WTC11 (cell line): ENCODE results near the gene TSC22D3. TPM values are rescaled to one million over a fixed set of nuclear protein-coding genes. Genes with fewer than 3 reads are reported as not detected.

Source experiments
- ATAC-seq: fragments of 200-7000 bp; cut with Tn5 transposase; 2 replicates; pipeline ENCODE4 v1.10.0; 2021; ENCODE audit warnings: mild to moderate bottlenecking, moderate library complexity
- CTCF ChIA-PET: fragments of 300-600 bp; sonication (Branson Sonifier 250); formaldehyde crosslinking; loops from one replicate; lab custom pipeline; 2021; ENCODE audit warnings: antibody characterized with exemption; lab: Charles Lee
- POLR2A ChIA-PET: fragments of 350-600 bp; sonication (Branson Sonifier 250); formaldehyde crosslinking; loops from one replicate; lab custom pipeline; 2021; ENCODE audit warnings: antibody characterized with exemption; lab: Charles Lee
- DNase-seq: peaks from one replicate; pipeline ENCODE4 v3.0.0; 2021; ENCODE audit warnings: low spot score
- H3K27ac Mint-ChIP-seq: 2 replicates; pipeline ENCODE4 v1.8.0; 2021; ENCODE audit warnings: mixed read lengths
- H3K27me3 Mint-ChIP-seq: 2 replicates; pipeline ENCODE4 v1.8.0; 2021; ENCODE audit warnings: low read depth, mild to moderate bottlenecking, moderate library complexity, mixed read lengths
- H3K36me3 Mint-ChIP-seq: 2 replicates; pipeline ENCODE4 v1.8.0; 2021; ENCODE audit warnings: mixed read lengths
- H3K4me1 Mint-ChIP-seq: 2 replicates; pipeline ENCODE4 v1.8.0; 2022; ENCODE audit warnings: mixed read lengths
- H3K4me3 Mint-ChIP-seq: 2 replicates; pipeline ENCODE4 v1.8.0; 2021; ENCODE audit warnings: mild to moderate bottlenecking, moderate library complexity, mixed read lengths
- H3K9me3 Mint-ChIP-seq: 2 replicates; pipeline ENCODE4 v1.8.0; 2021; ENCODE audit warnings: mixed read lengths
- AR ChIP-seq: fragments of 250-450 bp; sonication (Bioruptor Pico); IDR thresholded peaks from 2 replicates; pipeline ENCODE4 v1.9.0; 2021; ENCODE audit warnings: mild to moderate bottlenecking
- ATF1 ChIP-seq: sonication (generic); formaldehyde crosslinking; IDR thresholded peaks from 2 replicates; pipeline ENCODE4 v1.8.1; 2023; ENCODE audit warnings: mild to moderate bottlenecking, moderate library complexity, missing genetic modification reagents
- CDX4 ChIP-seq: fragments of 250-450 bp; sonication (Bioruptor Pico); IDR thresholded peaks from 2 replicates; pipeline ENCODE4 v1.9.0; 2021; ENCODE audit warnings: moderate library complexity, mild to moderate bottlenecking, inconsistent platforms, borderline replicate concordance
- ELF4 ChIP-seq: sonication (generic); formaldehyde crosslinking; IDR thresholded peaks from 2 replicates; pipeline ENCODE4 v1.8.1; 2022; ENCODE audit warnings: low read depth, mild to moderate bottlenecking, moderate library complexity, missing genetic modification reagents
- ETV6 ChIP-seq: sonication (generic); formaldehyde crosslinking; IDR thresholded peaks from 2 replicates; pipeline ENCODE4 v1.8.1; 2022; ENCODE audit warnings: mild to moderate bottlenecking, missing genetic modification reagents
- FOXK1 ChIP-seq: sonication (generic); formaldehyde crosslinking; IDR thresholded peaks from 2 replicates; pipeline ENCODE4 v1.8.0; 2022; ENCODE audit warnings: mild to moderate bottlenecking, moderate library complexity, missing genetic modification reagents
- IRF1 ChIP-seq: sonication (generic); formaldehyde crosslinking; IDR thresholded peaks from 2 replicates; pipeline ENCODE4 v1.8.0; 2023; ENCODE audit warnings: missing genetic modification reagents
- JAZF1 ChIP-seq: fragments of 250-450 bp; sonication (Bioruptor Pico); IDR thresholded peaks from 2 replicates; pipeline ENCODE4 v1.9.0; 2021; ENCODE audit warnings: moderate library complexity, mild to moderate bottlenecking, inconsistent platforms
- MLX ChIP-seq: sonication (generic); formaldehyde crosslinking; IDR thresholded peaks from 2 replicates; pipeline ENCODE4 v1.8.1; 2023; ENCODE audit warnings: mild to moderate bottlenecking, missing genetic modification reagents, moderate library complexity
- MXD4 ChIP-seq: fragments of 250-450 bp; sonication (Bioruptor Pico); IDR thresholded peaks from 2 replicates; pipeline ENCODE4 v1.8.0; 2021; ENCODE audit warnings: mild to moderate bottlenecking, moderate library complexity, borderline replicate concordance
- NFATC4 ChIP-seq: fragments of 250-450 bp; sonication (Bioruptor Pico); IDR thresholded peaks from 2 replicates; pipeline ENCODE4 v1.9.0; 2021; ENCODE audit warnings: mild to moderate bottlenecking
- PRDM15 ChIP-seq: sonication (generic); formaldehyde crosslinking; IDR thresholded peaks from 2 replicates; pipeline ENCODE4 v1.8.0; 2022; ENCODE audit warnings: missing genetic modification reagents
- PREB ChIP-seq: sonication (generic); formaldehyde crosslinking; IDR thresholded peaks from 2 replicates; pipeline ENCODE4 v1.8.1; 2022; ENCODE audit warnings: mild to moderate bottlenecking, missing genetic modification reagents, moderate library complexity, borderline replicate concordance
- RELA ChIP-seq: sonication (generic); formaldehyde crosslinking; IDR thresholded peaks from 2 replicates; pipeline ENCODE4 v1.8.1; 2022; ENCODE audit warnings: missing genetic modification reagents, mild to moderate bottlenecking, borderline replicate concordance
- ZNF121 ChIP-seq: sonication (generic); formaldehyde crosslinking; IDR thresholded peaks from 2 replicates; pipeline ENCODE4 v1.8.0; 2023; ENCODE audit warnings: missing genetic modification reagents
- ZNF232 ChIP-seq: sonication (generic); formaldehyde crosslinking; IDR thresholded peaks from 2 replicates; pipeline ENCODE4 v1.8.0; 2022; ENCODE audit warnings: mild to moderate bottlenecking, missing genetic modification reagents
- ZNF281 ChIP-seq: sonication (generic); formaldehyde crosslinking; IDR thresholded peaks from 2 replicates; pipeline ENCODE4 v1.8.0; 2023; ENCODE audit warnings: mild to moderate bottlenecking, missing genetic modification reagents
- ZNF416 ChIP-seq: fragments of 250-450 bp; sonication (Bioruptor Pico); IDR thresholded peaks from 2 replicates; pipeline ENCODE4 v1.9.0; 2021; ENCODE audit warnings: mild to moderate bottlenecking, inconsistent platforms
- total RNA-seq: library from RNA; stranded (reverse); gene quantifications from 3 replicates; pipeline ENCODE4 v1.2.3, GENCODE V29; 2021

Gene TSC22D3
- total RNA-seq, 1 experiment from 2014 or later, result 15.7 TPM

- no peaks in the 10 kb centered on the region for H3K36me3 Mint-ChIP-seq
- CTCF ChIA-PET, result interaction anchor here (1.0 kb wide), 1 partner anchor 50 kb away, joined by 4 read pairs; no protein-coding TSS in a partner anchor
- H3K27me3 Mint-ChIP-seq, result no peaks in the 10 kb centered on the region
- H3K9me3 Mint-ChIP-seq, result no peaks in the 10 kb centered on the region
- H3K4me1 Mint-ChIP-seq, result peaks cover 28% of the 10 kb centered on the region
- no peak overlapping the region for H3K27ac Mint-ChIP-seq
- POLR2A ChIA-PET, result no interaction called here
- DNase-seq (no peak), ATAC-seq (no peak)
- no peak for TF ChIP-seq FOXK1
- TF ChIP-seq ELF4, result no peak
- no peak for TF ChIP-seq ZNF416 (CRISPR knock-in tag)
- TF ChIP-seq PREB (CRISPR knock-in tag), result no peak
- TF ChIP-seq ZNF281 (CRISPR knock-in tag), result no peak
- no peak for TF ChIP-seq MXD4 (CRISPR knock-in tag)
- no peak for TF ChIP-seq ETV6 (CRISPR knock-in tag)
- no peak for TF ChIP-seq ATF1
- TF ChIP-seq MLX (CRISPR knock-in tag), result no peak
- TF ChIP-seq ZNF232, result no peak
- TF ChIP-seq RELA, result no peak
- TF ChIP-seq PRDM15, result no peak
- TF ChIP-seq NFATC4 (CRISPR knock-in tag), result no peak
- no peak for TF ChIP-seq IRF1 (CRISPR knock-in tag)
- no peak for TF ChIP-seq JAZF1 (CRISPR knock-in tag)
- TF ChIP-seq CDX4 (CRISPR knock-in tag), result no peak
- TF ChIP-seq ZNF121 (CRISPR knock-in tag), result no peak
- no peak for TF ChIP-seq AR
- H3K4me3 Mint-ChIP-seq, result no peak overlapping the region
Observed at GRCh38 chrX:107723511-107723910, 52.1 kb downstream of the TSC22D3 start.
